Activated CD4-positive, alpha-beta memory T cell treated with anti-CD3 and anti-CD28 coated beads for 36 hours (primary cell): ENCODE data around the gene CFAP299. TPM values are rescaled to one million over a fixed set of nuclear protein-coding genes. Genes with fewer than 3 reads are reported as not detected.

ENCODE experiments used
- CTCF ChIA-PET: fragments of 350-600 bp; sonication (Branson Sonifier 250); formaldehyde crosslinking; loops from one replicate; lab custom pipeline; 2021; ENCODE audit warnings: antibody characterized with exemption, inconsistent platforms; lab: Charles Lee
- POLR2A ChIA-PET: fragments of 350-600 bp; sonication (Branson Sonifier 250); formaldehyde crosslinking; loops from one replicate; lab custom pipeline; 2021; ENCODE audit warnings: antibody characterized with exemption; lab: Charles Lee
- DNase-seq: peaks from one replicate; pipeline ENCODE4 v3.0.0-alpha.2; 2020
- H3K27ac Mint-ChIP-seq: one replicate; pipeline ENCODE4 v1.8.0; 2021; ENCODE audit warnings: mixed read lengths
- H3K27me3 Mint-ChIP-seq: one replicate; pipeline ENCODE4 v1.8.0; 2021; ENCODE audit warnings: mixed read lengths
- H3K36me3 Mint-ChIP-seq: one replicate; pipeline ENCODE4 v1.8.0; 2021; ENCODE audit warnings: mixed read lengths
- H3K4me1 Mint-ChIP-seq: one replicate; pipeline ENCODE4 v1.8.0; 2021; ENCODE audit warnings: low read depth, mixed read lengths
- H3K4me3 Mint-ChIP-seq: one replicate; pipeline ENCODE4 v1.8.0; 2021; ENCODE audit warnings: mild to moderate bottlenecking, mixed read lengths
- H3K9me3 Mint-ChIP-seq: one replicate; pipeline ENCODE4 v1.8.0; 2021; ENCODE audit warnings: mixed read lengths
- intact Hi-C: fragments of 100-400 bp; cut with micrococcal nuclease; formaldehyde crosslinking; loops from one replicate; pipeline ENCODE4 v1.15.1; 2023
- total RNA-seq, 2 experiments: library from RNA; stranded (reverse); gene quantifications; one replicate each; pipeline ENCODE4 v1.2.3, GENCODE V29; 2021

CFAP299 gene
- total RNA-seq, 2 experiments from 2014 or later = not detected

GRCh38 chr4:80371046-80371445 is 35.5 kb downstream of the CFAP299 start:
- no peak overlapping the region for H3K4me3 Mint-ChIP-seq
- H3K4me1 Mint-ChIP-seq = peaks cover 3% of the 10 kb centered on the region

GRCh38 chr4:80374180-80374579 is 38.6 kb downstream of the CFAP299 start:
- H3K36me3 Mint-ChIP-seq = peaks cover 5% of the 10 kb centered on the region
- intact Hi-C loops = no loop called here
- H3K27me3 Mint-ChIP-seq = no peaks in the 10 kb centered on the region
- H3K4me3 Mint-ChIP-seq = no peak overlapping the region
- no peaks in the 10 kb centered on the region for H3K4me1 Mint-ChIP-seq
- H3K9me3 Mint-ChIP-seq = peaks cover 23% of the 10 kb centered on the region
- no peak for DNase-seq
- no peak overlapping the region for H3K27ac Mint-ChIP-seq
- CTCF ChIA-PET = interaction anchor here (2.2 kb wide), 1 partner anchor 616 kb away, joined by 6 read pairs; no protein-coding TSS in a partner anchor
- POLR2A ChIA-PET = no interaction called here

More at GRCh38 chr4:80371046-80371445, 35.5 kb downstream of the CFAP299 start:
- CTCF ChIA-PET = no interaction called here
- Mint-ChIP-seq H3K27me3 (no peaks in the 10 kb centered on the region), H3K9me3 (peaks cover 20% of the 10 kb centered on the region), H3K27ac (no peak overlapping the region), H3K36me3 (peaks cover 5% of the 10 kb centered on the region)
- no peak for DNase-seq
- intact Hi-C loops = no loop called here
- POLR2A ChIA-PET = no interaction called here

GRCh38 chr4:80382090-80382832 is 46.7 kb downstream of the CFAP299 start:
- CTCF ChIA-PET = no interaction called here
- peaks cover 6% of the 10 kb centered on the region for H3K27me3 Mint-ChIP-seq

GRCh38 chr4:80385397-80386280 is 50.1 kb downstream of the CFAP299 start:
- POLR2A ChIA-PET = no interaction called here

More at GRCh38 chr4:80382090-80382832, 46.7 kb downstream of the CFAP299 start:
- POLR2A ChIA-PET = no interaction called here
- intact Hi-C loops = no loop called here
- H3K27ac Mint-ChIP-seq = no peak overlapping the region
- no peak overlapping the region for H3K4me3 Mint-ChIP-seq
- no peaks in the 10 kb centered on the region for H3K4me1 Mint-ChIP-seq
- peaks cover 4% of the 10 kb centered on the region for H3K36me3 Mint-ChIP-seq
- DNase-seq = no peak
- H3K9me3 Mint-ChIP-seq = peaks cover 17% of the 10 kb centered on the region

GRCh38 chr4:80386281-80386886 is 50.9 kb downstream of the CFAP299 start:
- peaks cover 15% of the 10 kb centered on the region for H3K9me3 Mint-ChIP-seq
- peaks cover 6% of the 10 kb centered on the region for H3K27me3 Mint-ChIP-seq
- H3K36me3 Mint-ChIP-seq = peaks cover 4% of the 10 kb centered on the region
- no peak overlapping the region for H3K4me3 Mint-ChIP-seq
- intact Hi-C loops = no loop called here
- no peaks in the 10 kb centered on the region for H3K4me1 Mint-ChIP-seq
- POLR2A ChIA-PET = no interaction called here
- DNase-seq = no peak
- H3K27ac Mint-ChIP-seq = no peak overlapping the region
- CTCF ChIA-PET = no interaction called here

More at GRCh38 chr4:80385397-80386280, 50.1 kb downstream of the CFAP299 start:
- H3K9me3 Mint-ChIP-seq = peaks cover 15% of the 10 kb centered on the region
- CTCF ChIA-PET = no interaction called here
- no peak overlapping the region for H3K27ac Mint-ChIP-seq
- H3K27me3 Mint-ChIP-seq = peaks cover 6% of the 10 kb centered on the region
- H3K36me3 Mint-ChIP-seq = peaks cover 4% of the 10 kb centered on the region
- DNase-seq = no peak
- intact Hi-C loops = no loop called here
- no peak overlapping the region for H3K4me3 Mint-ChIP-seq
- H3K4me1 Mint-ChIP-seq = no peaks in the 10 kb centered on the region

GRCh38 chr4:80387390-80388283 is 52.1 kb downstream of the CFAP299 start:
- no peaks in the 10 kb centered on the region for H3K27me3 Mint-ChIP-seq
- intact Hi-C loops = no loop called here
- POLR2A ChIA-PET = no interaction called here
- H3K27ac Mint-ChIP-seq = no peak overlapping the region
- H3K36me3 Mint-ChIP-seq = no peaks in the 10 kb centered on the region
- peaks cover 7% of the 10 kb centered on the region for H3K9me3 Mint-ChIP-seq
- no peak overlapping the region for H3K4me3 Mint-ChIP-seq
- CTCF ChIA-PET = no interaction called here
- DNase-seq = no peak
- no peaks in the 10 kb centered on the region for H3K4me1 Mint-ChIP-seq

- Mint-ChIP-seq H3K4me3 (no peak overlapping the region), H3K4me1 (no peaks in the 10 kb centered on the region), H3K9me3 (peaks cover 7% of the 10 kb centered on the region), H3K36me3 (no peaks in the 10 kb centered on the region), H3K27me3 (no peaks in the 10 kb centered on the region), H3K27ac (no peak overlapping the region)
- no peak for DNase-seq
- CTCF ChIA-PET = no interaction called here
- intact Hi-C loops = no loop called here
- POLR2A ChIA-PET = no interaction called here
Measured at GRCh38 chr4:80388284-80388607, 52.7 kb downstream of the CFAP299 start.

- CTCF ChIA-PET = no interaction called here
- POLR2A ChIA-PET = no interaction called here
- no peak for DNase-seq
- Mint-ChIP-seq H3K27ac (no peak overlapping the region), H3K27me3 (no peaks in the 10 kb centered on the region), H3K9me3 (peaks cover 13% of the 10 kb centered on the region), H3K36me3 (peaks cover 5% of the 10 kb centered on the region), H3K4me1 (peaks cover 8% of the 10 kb centered on the region), H3K4me3 (no peak overlapping the region)
- intact Hi-C loops = loop anchor here (5.0 kb wide), 1 partner anchor 383 kb away; no protein-coding TSS in a partner anchor
Measured at GRCh38 chr4:80390178-80390577, 54.6 kb downstream of the CFAP299 start.

GRCh38 chr4:80393246-80393969 is 57.9 kb downstream of the CFAP299 start:
- POLR2A ChIA-PET = no interaction called here
- Mint-ChIP-seq H3K36me3 (peaks cover 7% of the 10 kb centered on the region), H3K4me1 (peaks cover 8% of the 10 kb centered on the region), H3K9me3 (peaks cover 6% of the 10 kb centered on the region), H3K4me3 (no peak overlapping the region), H3K27me3 (no peaks in the 10 kb centered on the region), H3K27ac (no peak overlapping the region)
- CTCF ChIA-PET = no interaction called here
- DNase-seq = peak; percentile 29
- intact Hi-C loops = loop anchor here (1.0 to 5.0 kb wide), 3 partner anchors 30 to 386 kb away; no protein-coding TSS in a partner anchor

GRCh38 chr4:80393970-80394250 is 58.4 kb downstream of the CFAP299 start:
- Mint-ChIP-seq H3K4me1 (peaks cover 8% of the 10 kb centered on the region), H3K27me3 (no peaks in the 10 kb centered on the region), H3K9me3 (peaks cover 6% of the 10 kb centered on the region), H3K27ac (no peak overlapping the region), H3K36me3 (peaks cover 7% of the 10 kb centered on the region), H3K4me3 (no peak overlapping the region)
- ChIA-PET CTCF (no interaction called here), POLR2A (no interaction called here)
- no peak for DNase-seq
- intact Hi-C loops = loop anchor here (1.0 to 5.0 kb wide), 3 partner anchors 29 to 387 kb away; no protein-coding TSS in a partner anchor

GRCh38 chr4:80407246-80407645 is 71.7 kb downstream of the CFAP299 start:
- H3K27me3 Mint-ChIP-seq = peaks cover 2% of the 10 kb centered on the region
- POLR2A ChIA-PET = no interaction called here
- no peaks in the 10 kb centered on the region for H3K9me3 Mint-ChIP-seq
- H3K27ac Mint-ChIP-seq = no peak overlapping the region
- H3K36me3 Mint-ChIP-seq = no peaks in the 10 kb centered on the region
- H3K4me3 Mint-ChIP-seq = no peak overlapping the region
- CTCF ChIA-PET = no interaction called here
- intact Hi-C loops = no loop called here
- H3K4me1 Mint-ChIP-seq = no peaks in the 10 kb centered on the region
- DNase-seq = no peak
